ENCODE data around the gene TASL.

TASL gene, protein sequence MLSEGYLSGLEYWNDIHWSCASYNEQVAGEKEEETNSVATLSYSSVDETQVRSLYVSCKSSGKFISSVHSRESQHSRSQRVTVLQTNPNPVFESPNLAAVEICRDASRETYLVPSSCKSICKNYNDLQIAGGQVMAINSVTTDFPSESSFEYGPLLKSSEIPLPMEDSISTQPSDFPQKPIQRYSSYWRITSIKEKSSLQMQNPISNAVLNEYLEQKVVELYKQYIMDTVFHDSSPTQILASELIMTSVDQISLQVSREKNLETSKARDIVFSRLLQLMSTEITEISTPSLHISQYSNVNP

DNA sequence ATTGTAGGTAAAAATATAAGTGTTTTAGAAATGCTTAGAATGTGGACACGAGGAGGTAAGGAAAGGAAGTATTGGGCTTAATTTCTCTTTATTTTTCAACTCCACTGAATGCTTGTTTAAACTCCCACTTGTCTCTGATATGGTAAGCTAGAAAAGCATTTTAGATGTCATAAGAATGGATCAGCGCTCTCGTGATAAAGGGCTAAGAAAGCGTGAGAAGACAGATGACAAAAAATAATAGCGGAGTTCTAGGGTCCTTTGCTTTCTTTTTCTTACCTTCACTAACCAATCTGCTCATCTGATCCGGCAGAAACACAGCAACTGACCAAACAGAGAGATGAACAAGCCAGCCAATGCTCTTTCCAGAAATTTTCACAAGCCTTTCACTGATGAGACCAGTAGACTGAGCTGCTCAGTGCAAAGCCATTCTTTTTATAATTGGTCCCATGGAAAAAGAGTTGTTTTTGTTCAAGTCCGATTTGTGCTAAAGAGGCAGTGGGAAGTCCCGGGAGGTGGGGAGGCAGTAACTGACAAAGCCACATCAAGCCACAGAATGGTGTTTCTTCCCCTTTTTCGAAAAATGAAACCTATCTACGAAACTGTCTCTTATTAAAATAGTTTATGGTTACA, at the start of gene TASL:
Gene TASL (minus strand): TSS at position 405 of the 630 bp plus-strand sequence. CDS start 17,411 bp downstream, outside the sequence.
- no peaks in the 10 kb centered on the region for H3F3A ChIP-seq (ENCODE audit: low read depth)
- H3K79me2 ChIP-seq (ENCODE audit: insufficient read depth, low read length): no peaks in the 10 kb centered on the region
- H3K9me3 ChIP-seq (ENCODE audit: insufficient read depth, low read depth, low read length): no peaks in the 10 kb centered on the region
- H3K4me2 ChIP-seq (ENCODE audit: low read depth, low read length, poor library complexity, severe bottlenecking): peak within 1 kb of the TSS; percentile 89
- H3K9me2 ChIP-seq (replicated peaks; ENCODE audit: low read depth, low read length): no peaks in the 10 kb centered on the region
- TF ChIP-seq EZH2phosphoT487 (IDR thresholded peaks at IDR 0.05; ENCODE audit: borderline replicate concordance): no peak
- TF ChIP-seq, protein P1, sequence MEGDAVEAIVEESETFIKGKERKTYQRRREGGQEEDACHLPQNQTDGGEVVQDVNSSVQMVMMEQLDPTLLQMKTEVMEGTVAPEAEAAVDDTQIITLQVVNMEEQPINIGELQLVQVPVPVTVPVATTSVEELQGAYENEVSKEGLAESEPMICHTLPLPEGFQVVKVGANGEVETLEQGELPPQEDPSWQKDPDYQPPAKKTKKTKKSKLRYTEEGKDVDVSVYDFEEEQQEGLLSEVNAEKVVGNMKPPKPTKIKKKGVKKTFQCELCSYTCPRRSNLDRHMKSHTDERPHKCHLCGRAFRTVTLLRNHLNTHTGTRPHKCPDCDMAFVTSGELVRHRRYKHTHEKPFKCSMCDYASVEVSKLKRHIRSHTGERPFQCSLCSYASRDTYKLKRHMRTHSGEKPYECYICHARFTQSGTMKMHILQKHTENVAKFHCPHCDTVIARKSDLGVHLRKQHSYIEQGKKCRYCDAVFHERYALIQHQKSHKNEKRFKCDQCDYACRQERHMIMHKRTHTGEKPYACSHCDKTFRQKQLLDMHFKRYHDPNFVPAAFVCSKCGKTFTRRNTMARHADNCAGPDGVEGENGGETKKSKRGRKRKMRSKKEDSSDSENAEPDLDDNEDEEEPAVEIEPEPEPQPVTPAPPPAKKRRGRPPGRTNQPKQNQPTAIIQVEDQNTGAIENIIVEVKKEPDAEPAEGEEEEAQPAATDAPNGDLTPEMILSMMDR (conservative IDR thresholded peaks at IDR 0.05; ENCODE audit: low read length): no peak
- H2AFZ ChIP-seq (ENCODE audit: low read length): peak within 1 kb of the TSS; percentile 83
- no peaks in the 10 kb centered on the region for H4K20me1 ChIP-seq (ENCODE audit: insufficient read depth, low read length, poor library complexity, severe bottlenecking)
- no peaks in the 10 kb centered on the region for H3K27me3 ChIP-seq (ENCODE audit: insufficient read depth, low read length, poor library complexity, severe bottlenecking)
- peak within 1 kb of the TSS; percentile 69 for H3K4me3 ChIP-seq (ENCODE audit: low read length, poor library complexity, severe bottlenecking)
- peak within 1 kb of the TSS; percentile 70 for H3K9ac ChIP-seq (ENCODE audit: low read depth, low read length, poor library complexity, severe bottlenecking)
- H3K4me1 ChIP-seq (ENCODE audit: insufficient read depth, low read length, poor library complexity, severe bottlenecking): peaks cover 9% of the 10 kb centered on the region
- no peaks in the 10 kb centered on the region for H3K36me3 ChIP-seq (ENCODE audit: insufficient read depth, low read length)

DNA sequence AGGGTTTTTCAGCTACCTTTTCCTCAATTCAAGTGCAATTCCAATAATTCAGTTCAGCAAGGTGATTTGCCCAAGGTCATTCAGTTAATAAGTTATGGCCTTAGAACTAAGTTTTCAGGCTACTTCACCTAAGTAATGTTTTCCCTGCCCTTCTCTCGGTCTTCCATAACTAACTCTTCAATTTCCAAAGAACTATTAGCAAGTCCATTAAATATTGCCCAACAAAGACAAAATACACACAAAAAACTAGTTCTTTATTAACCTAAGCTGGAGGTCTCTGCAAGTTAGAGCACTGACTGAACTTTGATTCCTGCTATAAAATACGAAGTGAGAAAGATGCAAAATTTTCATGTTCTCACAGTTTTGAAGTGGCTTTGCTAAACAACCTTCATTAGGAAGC, 48.8 kb upstream of the TASL start:
- H3K9me2 ChIP-seq (replicated peaks; ENCODE audit: low read depth, low read length): no peaks in the 10 kb centered on the region
- H3F3A ChIP-seq (ENCODE audit: low read depth): no peaks in the 10 kb centered on the region
- no peak overlapping the region for H3K9ac ChIP-seq (ENCODE audit: low read depth, low read length, poor library complexity, severe bottlenecking)
- H3K79me2 ChIP-seq (ENCODE audit: insufficient read depth, low read length): no peaks in the 10 kb centered on the region
- H3K4me2 ChIP-seq (ENCODE audit: low read depth, low read length, poor library complexity, severe bottlenecking): no peak overlapping the region
- no peaks in the 10 kb centered on the region for H3K9me3 ChIP-seq (ENCODE audit: insufficient read depth, low read depth, low read length)
- H2AFZ ChIP-seq (ENCODE audit: low read length): no peak overlapping the region
- no peak overlapping the region for H3K4me3 ChIP-seq (ENCODE audit: low read length, poor library complexity, severe bottlenecking)
- no peaks in the 10 kb centered on the region for H4K20me1 ChIP-seq (ENCODE audit: insufficient read depth, low read length, poor library complexity, severe bottlenecking)
- no peaks in the 10 kb centered on the region for H3K4me1 ChIP-seq (ENCODE audit: insufficient read depth, low read length, poor library complexity, severe bottlenecking)
- TF ChIP-seq, protein P1 (conservative IDR thresholded peaks at IDR 0.05; ENCODE audit: low read length): no peak
- no peak for TF ChIP-seq EZH2phosphoT487 (IDR thresholded peaks at IDR 0.05; ENCODE audit: borderline replicate concordance)
- no peaks in the 10 kb centered on the region for H3K36me3 ChIP-seq (ENCODE audit: insufficient read depth, low read length)
- no peaks in the 10 kb centered on the region for H3K27me3 ChIP-seq (ENCODE audit: insufficient read depth, low read length, poor library complexity, severe bottlenecking)

DNA sequence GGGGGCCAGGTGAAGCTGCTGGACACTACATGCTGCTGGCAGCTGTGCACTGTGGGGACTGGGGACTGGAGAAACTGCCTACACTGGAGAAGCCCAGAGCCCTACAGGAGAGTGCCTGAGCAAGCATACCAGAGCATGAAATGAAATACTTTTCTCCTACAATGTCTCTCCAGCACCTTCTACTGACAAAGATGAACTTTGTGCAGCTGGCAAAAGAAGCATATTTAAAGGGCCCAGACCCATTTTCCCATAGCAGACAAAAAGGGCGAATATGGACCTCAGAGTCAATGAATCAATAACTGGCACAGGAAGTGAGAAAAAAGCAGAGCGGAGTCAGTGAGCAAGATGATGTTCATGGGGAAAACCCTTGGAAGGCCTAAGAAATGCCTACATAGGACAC, 44.8 kb upstream of the TASL start:
- no peak overlapping the region for H3K4me3 ChIP-seq (ENCODE audit: low read length, poor library complexity, severe bottlenecking)
- no peak overlapping the region for H3K4me2 ChIP-seq (ENCODE audit: low read depth, low read length, poor library complexity, severe bottlenecking)
- H3K79me2 ChIP-seq (ENCODE audit: insufficient read depth, low read length): no peaks in the 10 kb centered on the region
- no peaks in the 10 kb centered on the region for H3K9me2 ChIP-seq (replicated peaks; ENCODE audit: low read depth, low read length)
- no peaks in the 10 kb centered on the region for H3K9me3 ChIP-seq (ENCODE audit: insufficient read depth, low read depth, low read length)
- TF ChIP-seq, protein P1 (conservative IDR thresholded peaks at IDR 0.05; ENCODE audit: low read length): no peak
- no peak for TF ChIP-seq EZH2phosphoT487 (IDR thresholded peaks at IDR 0.05; ENCODE audit: borderline replicate concordance)
- H3K9ac ChIP-seq (ENCODE audit: low read depth, low read length, poor library complexity, severe bottlenecking): no peak overlapping the region
- H3K27me3 ChIP-seq (ENCODE audit: insufficient read depth, low read length, poor library complexity, severe bottlenecking): no peaks in the 10 kb centered on the region
- H3K36me3 ChIP-seq (ENCODE audit: insufficient read depth, low read length): no peaks in the 10 kb centered on the region
- no peaks in the 10 kb centered on the region for H3F3A ChIP-seq (ENCODE audit: low read depth)
- no peaks in the 10 kb centered on the region for H4K20me1 ChIP-seq (ENCODE audit: insufficient read depth, low read length, poor library complexity, severe bottlenecking)
- H2AFZ ChIP-seq (ENCODE audit: low read length): no peak overlapping the region
- no peaks in the 10 kb centered on the region for H3K4me1 ChIP-seq (ENCODE audit: insufficient read depth, low read length, poor library complexity, severe bottlenecking)
